Left hindlimb (tissue), 1 donor: ENCODE data around the gene MAB21L2.
"Not testable (repeated sequence)": the region's sequence is repeated elsewhere in the genome, so short reads cannot be mapped to it uniquely, and the experiment has no call there.

Experiments used
- DNase-seq: peaks from one replicate; pipeline ENCODE4 v3.0.0-alpha.2; 2018

The MAB21L2 gene

DNA sequence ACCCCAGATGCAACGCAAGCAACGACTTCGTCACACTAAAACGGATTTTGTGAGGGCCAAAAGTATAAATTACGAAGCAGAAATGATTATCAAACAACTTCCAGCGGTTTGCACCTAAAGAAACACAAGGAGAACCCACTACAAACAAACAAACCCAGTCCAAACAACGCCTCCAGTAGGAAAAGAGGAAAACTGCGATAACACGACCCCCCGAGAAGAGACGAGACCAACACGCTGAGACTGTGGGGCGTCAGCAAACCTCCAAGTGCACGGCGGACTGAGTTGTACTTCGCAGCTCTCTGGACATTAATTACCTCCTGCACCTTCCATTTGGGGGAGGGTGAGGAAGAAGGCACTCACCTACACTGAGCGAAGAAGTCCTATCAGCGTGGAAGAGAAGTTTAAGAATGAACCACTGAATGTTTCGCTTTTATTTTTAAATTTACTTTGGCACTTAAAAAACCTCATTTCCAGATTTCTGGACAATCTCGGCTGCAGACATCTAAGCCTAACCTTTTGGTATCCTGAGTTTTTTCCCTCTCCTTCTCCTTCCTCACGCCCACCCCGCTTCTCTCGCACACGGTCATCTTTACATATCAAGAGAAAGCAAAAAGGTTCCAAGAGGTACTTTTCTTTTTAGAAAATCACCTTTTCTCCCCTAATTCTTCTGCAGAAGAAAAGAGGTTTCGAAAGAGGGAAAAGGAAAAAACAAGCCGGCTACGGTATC lies at the start of gene MAB21L2:
Gene MAB21L2, plus strand, starts transcription at position 6 of the 727 bp plus-strand sequence. CDS start 879 bp downstream, outside the sequence.
- peak; percentile 53 for DNase-seq

GRCh38 chr4:150533673-150534072 lies 48.3 kb upstream of the MAB21L2 start:
- no peak for DNase-seq

DNA sequence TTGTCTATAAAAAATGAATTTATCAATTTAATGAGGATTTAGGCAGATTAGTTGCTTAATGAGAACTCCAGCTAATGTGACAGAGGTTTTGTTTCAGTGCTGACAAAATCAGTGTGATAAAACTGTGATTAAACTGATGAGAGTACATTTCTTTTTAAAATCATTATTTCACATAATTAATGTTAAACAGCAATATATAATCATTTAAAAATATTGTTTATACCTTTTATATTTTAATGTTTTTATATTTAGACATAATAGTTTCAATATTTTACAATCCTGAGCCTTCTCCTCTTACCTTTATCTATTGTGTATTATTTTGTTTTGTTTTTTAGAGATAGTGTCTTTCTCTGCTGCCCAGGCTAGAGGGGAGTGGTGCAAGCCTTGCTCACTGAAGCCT lies 47.1 kb upstream of the MAB21L2 start:
- no peak for DNase-seq

DNA sequence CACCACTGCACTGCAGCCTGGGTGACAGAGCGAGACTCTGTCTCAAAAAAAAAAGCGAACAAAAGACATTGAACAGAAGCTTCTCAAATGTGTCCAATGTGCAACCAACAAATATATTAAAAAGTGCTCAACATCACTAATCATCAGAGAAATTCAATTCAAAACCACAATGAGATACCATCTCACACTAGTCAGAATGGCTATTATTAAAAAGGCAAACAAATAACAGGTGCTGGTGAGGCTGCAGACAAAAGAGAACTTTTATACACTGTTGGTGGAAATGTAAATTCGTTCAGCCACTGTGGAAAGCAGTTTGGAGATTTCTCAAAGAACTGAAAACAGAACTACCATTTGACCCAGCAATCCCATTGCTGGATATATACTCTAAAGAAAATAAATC lies 44.0 kb upstream of the MAB21L2 start:
- DNase-seq, result not testable (repeated sequence)

DNA sequence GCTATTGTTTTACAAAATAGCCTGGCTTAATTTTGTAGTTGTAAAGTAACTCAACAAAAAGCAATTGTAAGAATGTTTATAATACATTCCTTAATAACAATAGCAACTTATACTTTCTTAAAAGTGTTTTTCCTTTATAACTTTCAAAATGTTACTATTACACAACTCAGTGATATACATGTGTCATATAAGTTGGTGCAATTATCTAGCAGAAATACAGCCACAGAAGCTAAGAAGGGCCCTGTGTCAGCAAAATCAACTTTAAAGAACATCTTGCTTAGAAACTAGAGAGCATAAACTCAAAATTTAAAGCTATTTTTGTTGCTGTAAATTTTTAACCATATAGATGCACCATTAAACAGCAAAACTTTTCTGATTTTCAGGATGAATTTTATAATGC lies 41.4 kb upstream of the MAB21L2 start:
- DNase-seq, result no peak

DNA sequence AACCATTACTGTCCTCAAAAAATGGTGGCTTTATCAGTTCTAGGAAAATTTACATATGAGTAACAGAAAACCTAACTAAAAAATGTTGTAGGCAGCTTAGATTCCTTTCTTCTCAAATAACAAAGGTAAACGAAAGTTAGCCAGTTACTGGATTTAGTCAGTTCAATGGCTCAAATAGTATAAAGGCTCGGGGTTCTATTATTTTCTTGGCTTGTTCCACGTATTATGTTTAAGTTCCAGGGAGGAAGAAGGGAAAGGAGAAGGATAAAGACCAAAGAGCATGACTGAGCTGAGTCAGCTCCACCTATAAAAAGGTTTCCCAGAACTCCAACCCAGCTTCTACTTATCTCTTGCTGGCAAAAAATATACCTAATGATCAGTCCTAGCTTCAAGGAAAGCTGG lies 41.0 kb upstream of the MAB21L2 start:
- DNase-seq, result no peak

DNA sequence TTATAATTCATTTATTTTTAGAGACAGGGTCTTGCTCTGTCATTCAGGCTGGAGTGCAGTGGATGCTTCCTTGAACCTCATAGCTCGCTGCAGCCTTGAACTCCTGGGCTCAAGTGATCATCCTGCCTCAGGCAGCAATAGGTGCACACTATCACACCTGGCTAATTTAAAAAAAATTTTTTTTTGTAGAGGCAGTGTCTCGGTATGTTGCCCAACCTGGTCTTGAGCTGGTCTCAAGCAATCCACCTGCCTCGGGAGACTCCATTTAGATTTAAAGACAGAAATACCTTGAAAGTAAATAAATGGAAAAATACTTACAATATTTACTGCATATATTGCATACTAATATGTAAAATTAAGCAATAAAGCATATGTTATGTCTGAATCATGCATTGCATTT lies 40.3 kb upstream of the MAB21L2 start:
- no peak for DNase-seq

- no peak for DNase-seq
These were observed 38.9 kb upstream of the MAB21L2 start for GRCh38 chr4:150543042-150543441.

DNA sequence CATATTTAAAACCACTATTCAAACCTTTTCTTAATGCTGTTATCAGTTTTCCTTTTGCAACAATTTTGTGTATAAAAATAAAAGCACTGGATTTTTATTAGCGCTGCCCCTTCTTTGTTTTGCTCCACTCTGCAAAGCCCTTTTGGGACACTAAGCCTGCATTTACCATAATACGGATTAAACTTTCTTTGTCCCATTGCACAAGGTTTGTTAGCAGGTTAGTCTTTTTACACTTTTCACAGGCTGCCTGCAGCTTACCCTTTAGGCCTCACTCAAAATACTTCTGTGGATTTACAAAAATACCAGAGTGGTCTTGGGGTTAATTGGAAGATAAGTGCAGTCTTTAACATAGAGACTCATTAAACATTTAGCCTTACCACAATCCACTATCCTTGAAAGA lies 35.7 kb upstream of the MAB21L2 start:
- no peak for DNase-seq

GRCh38 chr4:150547154-150547838 lies 34.7 kb upstream of the MAB21L2 start:
- no peak for DNase-seq

DNA sequence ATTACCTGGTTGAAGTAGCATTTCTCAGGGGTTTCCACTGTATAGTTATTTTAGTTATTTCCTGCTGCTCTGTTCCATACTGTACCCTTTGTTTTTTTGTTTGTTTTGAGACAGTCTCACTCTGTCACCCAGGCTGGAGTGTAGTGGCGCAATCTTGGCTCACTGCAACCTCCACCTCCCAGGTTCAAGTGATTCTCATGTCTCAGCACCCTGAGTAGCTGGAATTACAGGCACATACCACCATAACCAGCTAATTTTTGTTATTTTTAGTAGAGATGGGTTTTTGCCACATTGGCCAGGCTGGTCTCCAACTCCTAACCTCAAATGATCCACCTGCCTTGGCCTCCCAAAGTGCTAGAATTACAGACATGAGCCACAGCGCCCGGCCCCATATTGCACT lies 24.1 kb upstream of the MAB21L2 start:
- not testable (repeated sequence) for DNase-seq

GRCh38 chr4:150561143-150561737 lies 20.7 kb upstream of the MAB21L2 start:
- no peak for DNase-seq

DNA sequence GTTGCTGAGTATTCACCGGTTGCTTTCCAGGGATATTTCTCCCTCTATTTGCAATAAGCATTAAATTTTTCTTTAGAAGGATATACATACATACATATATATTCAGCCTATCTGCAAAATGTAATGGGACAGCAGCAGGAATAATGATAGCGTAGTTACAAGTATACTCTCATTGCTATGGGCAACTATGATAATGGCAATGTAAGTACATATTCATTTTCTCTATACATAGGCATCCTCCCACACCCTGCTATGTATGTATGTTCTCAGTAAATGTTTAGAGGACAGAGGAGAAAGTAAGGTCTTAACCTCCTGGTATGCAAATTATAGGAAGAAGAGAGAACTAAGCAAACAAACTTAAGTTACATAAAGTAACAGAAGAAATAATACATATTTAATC lies 19.7 kb upstream of the MAB21L2 start:
- DNase-seq, result no peak

GRCh38 chr4:150562751-150563150 lies 19.2 kb upstream of the MAB21L2 start:
- no peak for DNase-seq

DNA sequence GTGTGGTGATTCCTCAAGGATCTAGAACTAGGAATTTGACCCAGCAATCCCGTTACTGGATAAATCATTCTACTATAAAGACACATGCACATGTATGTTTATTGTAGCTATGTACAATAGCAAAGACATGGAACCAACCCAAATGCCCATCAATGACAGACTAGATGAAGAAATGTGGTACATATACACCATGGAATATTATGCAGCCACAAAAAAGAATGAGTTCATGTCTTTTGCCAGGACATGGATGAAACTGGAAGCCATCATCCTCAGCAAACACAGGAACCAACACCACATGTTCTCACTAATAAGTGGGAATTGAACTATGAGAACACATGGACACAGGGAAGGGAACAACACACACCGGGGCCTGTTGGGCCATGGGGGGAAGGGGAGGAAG lies 17.0 kb upstream of the MAB21L2 start:
- not testable (repeated sequence) for DNase-seq

DNA sequence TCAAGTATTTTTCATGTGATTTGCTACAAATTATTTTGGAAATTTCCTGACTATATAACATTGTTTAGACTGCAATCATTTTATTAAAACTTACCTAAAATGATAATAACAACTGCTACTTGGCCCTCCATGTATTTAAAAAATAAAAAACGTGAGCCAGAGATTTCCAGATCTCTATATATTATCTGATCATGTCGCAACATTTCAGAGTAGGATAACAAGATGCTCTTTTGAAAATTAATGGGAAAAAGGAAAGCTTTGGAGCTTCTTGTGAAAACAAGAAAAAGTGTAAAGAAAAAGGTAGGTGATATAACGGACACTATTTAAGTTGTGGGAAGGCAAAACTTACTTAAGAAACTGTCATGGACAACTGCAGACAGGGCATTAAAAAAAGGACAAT lies 14.9 kb upstream of the MAB21L2 start:
- no peak for DNase-seq

GRCh38 chr4:150569384-150569987 lies 12.5 kb upstream of the MAB21L2 start:
- DNase-seq, result no peak

GRCh38 chr4:150569998-150570535 lies 11.9 kb upstream of the MAB21L2 start:
- DNase-seq, result no peak

DNA sequence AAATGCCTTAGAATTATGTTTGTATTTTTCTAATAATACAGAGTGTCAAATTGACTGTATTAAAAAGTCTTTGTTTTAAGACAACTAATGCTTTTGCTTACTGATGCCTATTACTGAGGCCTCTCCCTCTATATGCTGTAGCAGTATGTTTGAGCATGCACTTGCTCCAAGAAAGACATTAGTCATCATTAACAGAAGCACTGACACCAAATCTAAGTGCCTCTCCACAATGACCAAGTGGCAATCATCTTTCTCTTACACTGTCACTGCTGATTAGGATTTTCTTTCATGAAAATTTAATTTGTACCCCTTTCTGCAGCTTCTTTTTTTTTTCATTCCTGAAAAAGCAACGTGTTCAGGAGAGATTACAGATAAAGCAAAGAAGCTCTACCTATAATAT lies 11.1 kb upstream of the MAB21L2 start:
- DNase-seq, result no peak

GRCh38 chr4:150572704-150573504 lies 9.0 kb upstream of the MAB21L2 start:
- DNase-seq, result no peak

DNA sequence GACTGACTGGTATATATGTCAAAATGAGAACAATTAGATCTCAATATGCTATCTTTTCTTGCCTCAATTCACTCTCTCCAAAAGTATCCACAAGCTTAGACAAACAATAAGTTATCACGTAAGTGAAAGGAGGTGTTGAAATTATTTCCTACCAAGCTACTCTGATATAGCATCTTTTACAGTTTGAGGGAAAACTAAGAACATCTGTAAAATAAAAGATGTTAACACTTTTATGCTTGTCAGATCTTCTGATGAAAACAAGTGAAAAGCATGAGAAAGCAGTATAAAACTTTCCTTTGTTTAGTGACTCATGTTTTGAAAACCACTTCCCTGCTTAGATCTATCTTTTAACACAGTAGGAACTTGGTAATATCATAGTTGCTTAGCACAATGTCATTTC lies 8.4 kb upstream of the MAB21L2 start:
- no peak for DNase-seq

GRCh38 chr4:150574678-150575077 lies 7.3 kb upstream of the MAB21L2 start:
- DNase-seq, result no peak

DNA sequence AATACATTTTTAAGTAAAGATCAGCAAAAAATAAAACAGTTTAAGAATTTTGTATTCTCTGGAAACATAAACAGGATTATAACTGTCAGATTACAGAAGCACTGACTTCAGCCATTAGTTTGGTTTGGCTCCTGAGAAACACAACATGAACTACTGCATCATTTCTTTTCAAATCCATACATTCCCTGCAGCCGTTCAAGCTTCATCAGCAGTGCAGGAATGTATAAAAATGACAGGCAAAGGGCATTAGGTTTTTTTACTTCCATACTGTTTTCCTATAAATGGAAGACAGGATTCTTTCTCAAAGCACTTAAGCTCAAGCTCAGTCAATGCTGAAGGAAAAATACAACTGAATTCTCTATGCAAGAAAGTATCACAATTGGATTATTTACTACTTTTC lies 4.2 kb upstream of the MAB21L2 start:
- DNase-seq, result no peak
